HG03159 (cell line): ENCODE measurements around the gene TMEM247.

ENCODE experiments used
- ATAC-seq: cut with Tn5 transposase; IDR thresholded peaks from one replicate; pipeline ENCODE4 v1.9.1; 2021; ENCODE audit warnings: mild to moderate bottlenecking, moderate library complexity; ENCODE audit not compliant: unreplicated experiment

Gene TMEM247

DNA sequence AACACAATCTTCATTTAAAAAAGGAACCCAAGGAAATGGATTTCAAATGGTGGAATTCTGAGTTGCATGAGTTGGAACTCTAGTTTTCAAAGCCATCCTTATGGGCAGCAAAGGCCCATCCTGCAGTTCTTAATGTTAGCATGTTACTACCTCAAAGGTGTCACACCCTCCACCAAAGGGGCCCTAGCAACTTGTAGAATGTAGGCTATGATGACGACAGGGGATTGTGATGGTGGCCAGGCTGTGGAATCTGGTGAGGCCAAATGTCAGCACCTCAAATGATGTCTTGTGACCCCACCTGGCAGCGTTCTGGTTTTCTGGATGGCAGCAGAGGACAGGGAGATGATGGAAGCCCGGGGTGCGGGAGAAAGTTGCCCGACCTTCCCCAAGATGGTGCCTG is at the start of gene TMEM247:
TSS of gene TMEM247 (plus strand) at position 301 of the 400 bp plus-strand sequence.
- ATAC-seq, result no peak

DNA sequence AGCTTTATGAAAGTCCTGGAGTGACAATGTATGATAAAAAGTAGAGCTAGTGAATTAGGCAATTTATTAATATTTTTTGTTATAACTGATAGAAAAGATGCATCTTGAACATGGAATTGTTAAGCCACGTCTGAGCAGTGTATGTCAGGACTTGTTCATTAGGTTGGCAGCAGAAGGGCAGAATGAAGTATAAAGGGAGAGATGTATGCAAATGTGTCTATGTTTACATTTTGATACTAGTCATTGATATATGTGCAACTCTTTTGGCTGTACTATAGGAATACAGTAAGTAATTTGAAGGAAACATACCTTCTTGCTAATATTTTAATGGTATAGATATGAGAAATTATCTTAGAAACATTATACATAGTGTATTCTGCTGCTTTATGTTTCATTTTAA is 49.0 kb upstream of the TMEM247 start:
- no peak for ATAC-seq

DNA sequence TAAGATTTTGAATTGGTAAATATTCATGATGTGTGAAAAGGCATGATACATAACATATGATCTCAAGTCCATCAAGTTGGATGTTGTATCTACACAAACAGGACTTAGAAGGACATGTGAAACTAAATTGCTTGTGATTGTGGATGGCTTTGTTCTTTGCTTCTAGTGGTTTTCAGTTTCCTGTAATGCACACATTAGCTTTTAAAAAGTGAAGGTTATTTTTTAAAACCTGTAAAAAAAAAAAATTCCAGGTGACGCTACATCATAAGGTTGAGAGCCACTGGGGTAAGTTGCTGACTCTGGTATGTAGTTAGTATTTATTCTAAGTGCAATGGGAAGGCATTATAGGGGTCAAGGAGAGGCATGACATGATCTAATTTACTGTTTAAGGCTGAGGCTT is 48.4 kb upstream of the TMEM247 start:
- ATAC-seq, result no peak

DNA sequence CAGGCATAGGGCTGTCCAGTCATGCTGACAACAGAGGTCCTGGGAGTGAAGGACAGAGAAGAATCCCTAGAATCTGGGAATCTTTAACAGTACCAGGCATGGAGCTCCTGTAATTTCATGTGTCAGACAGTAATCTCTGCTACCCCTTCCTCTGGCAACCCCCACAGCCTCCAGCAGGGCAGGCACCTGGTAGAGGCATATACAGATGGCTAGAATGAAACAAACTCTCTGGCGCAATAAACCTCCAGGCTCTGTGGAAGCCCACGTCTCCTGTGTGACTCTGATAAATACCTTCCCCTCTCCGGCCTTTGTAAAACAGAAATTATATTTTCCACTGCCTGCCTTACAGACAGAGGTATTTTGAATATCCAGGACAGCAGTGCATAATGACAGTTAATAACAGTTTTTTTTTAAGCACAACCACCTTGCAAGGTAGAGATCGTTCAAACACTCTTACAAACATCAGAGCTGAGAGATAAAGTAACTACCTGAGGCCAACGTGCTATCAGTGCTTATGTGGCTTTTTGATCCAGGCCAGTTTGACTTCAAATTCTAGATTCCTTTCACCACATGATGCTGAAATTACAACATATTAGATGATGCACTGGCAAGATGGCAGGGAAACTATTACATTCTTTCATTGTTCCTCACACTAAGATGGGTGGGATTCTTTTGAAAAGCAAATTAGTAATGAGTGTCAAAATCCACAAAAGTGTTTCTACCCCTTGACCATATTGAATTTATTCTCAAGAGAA is 47.7 kb upstream of the TMEM247 start:
- ATAC-seq, result no peak

DNA sequence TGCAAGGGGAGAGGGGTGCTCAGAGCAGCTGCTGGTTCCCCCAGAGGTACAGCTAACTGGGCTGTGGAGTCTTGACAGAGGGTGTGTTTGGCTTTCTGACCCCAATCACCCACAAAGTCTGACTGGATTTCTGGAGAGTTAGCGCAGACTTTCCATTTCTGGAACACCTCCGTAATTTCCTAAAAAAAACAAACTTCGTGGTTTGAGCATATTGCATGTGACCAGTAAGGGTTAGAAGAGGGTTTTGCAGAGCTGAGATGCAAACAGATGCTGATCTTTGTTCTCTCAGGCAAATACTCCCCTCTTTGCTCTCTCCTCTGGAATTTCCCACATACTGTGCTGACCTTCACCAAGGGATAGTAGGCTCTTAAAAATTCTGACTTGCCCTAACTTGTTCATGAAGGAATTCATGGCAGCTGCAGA is 44.5 kb upstream of the TMEM247 start:
- no peak for ATAC-seq

DNA sequence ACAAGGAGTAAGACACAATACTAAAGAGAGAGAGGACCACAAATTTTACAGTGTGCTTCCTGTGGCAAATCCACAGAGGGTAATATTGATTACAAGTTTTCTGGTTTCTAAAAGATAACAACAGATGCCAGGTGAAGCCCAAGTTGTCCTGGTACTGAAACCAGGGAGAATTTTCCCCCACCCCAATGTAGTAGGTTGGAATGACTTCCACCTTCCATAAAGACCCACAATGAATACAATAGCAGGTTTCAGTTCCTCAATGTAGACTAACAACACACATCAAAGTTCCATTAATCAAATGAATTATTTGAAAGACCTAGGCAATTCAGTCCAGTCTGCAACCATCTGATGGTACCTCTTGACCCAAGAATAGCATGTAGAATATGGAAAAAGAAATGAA is 44.0 kb upstream of the TMEM247 start:
- ATAC-seq, result no peak

DNA sequence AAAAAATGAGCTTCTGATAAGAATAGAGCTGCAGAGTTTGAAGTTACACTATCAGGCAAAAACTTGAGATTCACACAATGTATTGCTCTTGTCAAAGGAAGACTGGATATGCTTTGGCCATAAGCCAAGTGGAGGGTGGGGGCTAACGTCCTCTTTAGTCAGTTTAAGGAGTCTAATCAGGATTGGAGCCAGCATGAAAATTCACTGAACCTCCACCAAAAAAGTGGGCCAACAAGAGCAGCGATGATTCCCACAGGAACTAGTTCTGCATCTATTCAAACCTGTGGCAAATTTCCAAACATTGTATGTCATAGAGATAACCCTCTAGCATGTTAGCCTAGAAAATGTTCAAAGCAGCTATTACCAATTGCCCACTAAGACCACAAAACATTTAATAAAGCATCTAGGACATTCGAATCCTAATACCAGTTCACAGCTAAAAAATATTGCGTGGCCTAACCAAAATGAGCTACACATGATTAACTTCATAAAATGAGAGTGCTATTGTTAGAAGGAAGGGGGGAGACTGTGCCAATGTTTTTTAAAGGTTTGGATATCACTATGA is 43.5 kb upstream of the TMEM247 start:
- ATAC-seq, result no peak

DNA sequence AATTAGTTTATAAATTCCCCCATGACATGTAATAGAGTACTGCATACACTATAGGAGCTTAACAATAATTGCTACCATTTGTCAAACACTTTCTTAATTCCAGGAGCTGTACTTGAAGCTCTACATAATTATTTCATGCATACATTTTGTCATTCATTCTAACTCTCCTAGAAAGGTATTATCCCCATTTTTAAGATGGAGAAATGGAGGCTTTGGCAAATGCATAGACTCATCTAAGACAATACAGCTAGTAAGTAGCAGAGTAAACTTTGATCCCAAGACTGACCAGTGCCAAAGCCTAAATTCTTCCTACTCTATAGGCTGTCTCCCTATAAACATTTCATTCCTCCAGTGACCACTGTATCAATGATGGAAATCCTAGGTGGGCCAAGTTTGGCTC is 42.6 kb upstream of the TMEM247 start:
- ATAC-seq, result no peak

DNA sequence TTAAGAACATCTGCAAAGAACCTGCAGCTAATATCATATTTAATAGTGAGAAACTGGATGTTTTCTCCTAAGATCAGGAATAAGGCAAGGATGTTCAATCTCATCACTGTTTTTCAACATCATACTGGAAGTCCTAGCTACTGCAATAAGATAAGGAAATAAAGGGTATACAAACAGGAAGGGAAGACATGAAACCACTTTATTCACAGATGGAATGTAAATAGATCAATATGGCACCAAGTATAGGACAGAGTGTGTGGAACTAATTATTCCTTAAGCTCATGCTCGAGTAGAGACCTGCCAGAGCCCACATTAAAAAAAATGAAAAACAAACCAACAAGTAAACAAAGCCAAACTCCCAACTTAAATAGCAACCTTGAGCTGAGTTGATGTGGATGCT is 41.3 kb upstream of the TMEM247 start:
- ATAC-seq, result no peak

DNA sequence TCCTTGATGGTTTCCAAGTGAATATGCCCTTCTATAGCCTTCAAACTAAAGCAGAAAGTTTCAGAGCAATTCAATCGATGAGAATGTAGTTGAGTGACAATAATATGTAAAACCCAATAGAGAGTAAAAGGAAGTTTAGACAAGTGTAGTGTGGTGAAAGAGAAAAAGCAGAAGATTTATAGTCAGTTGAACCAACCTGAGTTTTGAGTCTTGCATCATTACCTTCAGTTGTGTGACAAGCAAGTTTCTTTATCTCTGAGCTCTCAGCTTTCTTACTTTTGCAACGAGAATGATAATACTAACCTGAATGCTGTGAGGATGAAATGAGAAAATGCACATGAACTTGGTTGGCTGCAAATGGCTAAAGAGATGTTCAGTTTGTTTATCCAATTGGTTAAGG is 40.6 kb upstream of the TMEM247 start:
- ATAC-seq, result no peak

DNA sequence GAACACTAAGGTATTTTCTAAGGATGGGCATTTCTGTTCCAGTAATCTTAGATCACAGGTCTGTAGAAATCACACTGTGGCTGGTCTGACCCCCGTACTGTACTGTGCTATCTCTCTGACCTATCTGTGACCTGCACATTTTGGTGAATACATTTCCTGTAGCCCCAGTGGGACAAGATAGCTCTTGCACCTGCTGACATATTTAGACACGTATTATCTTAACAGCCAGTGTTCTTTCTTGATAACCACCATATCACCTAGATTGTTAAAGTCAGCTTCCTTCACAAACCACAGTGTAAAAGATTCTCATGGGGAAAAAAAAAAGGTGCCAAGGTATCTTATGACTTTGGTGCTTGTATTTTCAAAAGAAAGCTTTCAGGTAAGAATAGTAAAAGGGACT is 39.8 kb upstream of the TMEM247 start:
- no peak for ATAC-seq

DNA sequence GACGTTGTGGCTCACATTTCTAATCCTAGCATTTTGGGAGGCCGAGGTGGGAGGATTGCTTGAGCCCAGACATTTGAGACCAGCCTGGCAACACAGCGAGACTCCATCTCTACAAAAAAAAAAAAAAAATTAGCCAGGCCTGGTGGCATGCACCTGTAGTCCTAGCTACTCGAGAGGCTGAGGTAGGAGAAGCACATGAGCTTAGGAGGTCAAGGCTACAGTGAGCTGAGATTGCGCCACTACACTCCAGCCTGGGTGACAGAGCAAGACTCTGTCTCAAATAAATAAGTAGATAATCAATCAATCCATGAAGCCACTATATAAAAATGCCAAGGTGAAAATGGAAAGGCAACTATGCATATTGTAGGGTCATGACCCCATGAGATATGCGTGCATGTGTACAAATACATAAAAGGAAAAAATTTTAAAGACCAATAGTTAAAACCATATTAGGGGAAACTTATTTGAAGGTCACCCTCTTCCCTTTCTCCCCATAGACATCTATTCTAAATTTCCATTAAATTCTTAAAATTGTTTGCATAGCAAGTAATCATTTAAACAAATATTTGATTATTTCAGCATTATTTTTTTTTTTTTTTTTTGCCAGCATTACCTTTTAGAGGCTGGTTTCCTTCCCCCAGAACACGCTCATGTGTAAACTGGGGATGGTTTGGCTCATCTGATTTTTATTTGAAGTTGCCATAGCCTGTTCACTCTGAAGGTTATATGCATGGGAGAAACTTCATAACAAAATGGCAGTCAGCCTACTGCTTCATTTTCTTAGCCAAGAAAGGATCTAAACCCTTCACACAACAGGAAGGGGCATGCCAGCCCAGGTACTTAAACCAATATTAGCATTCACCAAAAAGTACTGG is 37.3 kb upstream of the TMEM247 start:
- ATAC-seq, result no peak

DNA sequence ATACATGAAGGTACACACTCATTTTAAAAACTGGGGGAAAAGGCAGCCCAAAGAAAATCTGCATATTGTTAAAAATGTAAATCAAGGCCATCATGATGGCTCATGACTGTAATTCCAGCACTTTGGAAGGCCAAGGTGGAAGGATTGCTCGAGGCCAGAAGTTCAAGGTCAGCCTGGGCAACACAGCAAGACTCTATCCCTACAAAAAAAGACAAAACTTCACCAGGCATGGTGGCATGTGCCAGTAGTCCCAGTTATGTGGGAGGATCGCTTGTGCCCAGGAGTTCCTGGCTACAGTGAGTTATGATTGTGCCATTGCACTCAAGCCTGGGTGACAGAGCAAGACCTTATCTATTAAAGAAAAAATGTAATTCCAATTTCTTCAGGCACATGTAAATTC is 34.6 kb upstream of the TMEM247 start:
- no peak for ATAC-seq

DNA sequence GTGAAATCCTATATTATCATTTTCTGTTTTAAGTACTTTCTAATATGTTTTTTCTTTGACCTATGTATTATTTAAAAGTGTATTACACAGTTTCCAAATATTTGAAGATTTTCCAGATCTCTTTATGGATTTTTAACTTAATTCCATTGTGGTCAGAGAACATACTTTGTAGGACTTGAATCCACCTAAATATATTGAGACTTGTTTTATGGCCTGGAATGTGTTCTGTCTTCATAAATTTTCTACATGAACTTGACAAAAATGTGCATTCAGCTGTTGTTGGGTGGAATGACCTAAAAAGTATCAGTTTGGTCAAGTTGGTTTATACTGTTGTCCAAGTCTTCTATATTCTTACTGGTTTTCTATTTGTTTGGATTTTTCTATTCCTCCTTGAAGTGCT is 33.8 kb upstream of the TMEM247 start:
- no peak for ATAC-seq

DNA sequence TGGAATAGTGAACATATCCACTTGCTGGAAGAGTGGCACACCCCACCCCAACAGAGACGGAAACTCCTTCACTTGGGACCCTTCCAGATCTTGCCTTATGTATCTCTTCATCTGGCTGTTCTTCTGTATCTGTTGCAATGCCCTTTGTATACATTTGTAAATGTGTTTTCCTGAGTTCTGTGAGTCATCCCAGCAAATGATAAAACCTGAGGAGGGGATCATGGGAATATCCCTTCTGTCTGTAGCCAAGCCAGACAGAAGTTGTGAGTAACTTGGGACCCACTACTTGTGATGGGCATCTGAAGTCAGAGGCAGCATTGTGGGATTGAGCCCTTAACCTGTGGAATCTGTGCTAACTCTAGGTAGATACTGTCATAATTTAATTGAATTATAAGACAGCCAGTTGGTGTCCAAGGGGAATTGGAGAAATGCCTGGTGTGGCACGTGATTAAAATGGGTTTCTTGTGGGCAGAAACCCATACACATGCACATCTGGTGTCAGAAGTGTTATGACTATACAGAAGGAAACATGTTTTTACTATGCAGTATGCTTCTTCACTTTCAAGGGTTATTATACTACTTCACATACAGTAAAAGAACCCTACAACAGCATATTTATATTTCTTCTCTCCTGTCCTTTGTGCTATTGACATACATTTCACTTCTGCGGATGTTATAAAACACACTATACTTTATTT is 32.3 kb upstream of the TMEM247 start:
- no peak for ATAC-seq

DNA sequence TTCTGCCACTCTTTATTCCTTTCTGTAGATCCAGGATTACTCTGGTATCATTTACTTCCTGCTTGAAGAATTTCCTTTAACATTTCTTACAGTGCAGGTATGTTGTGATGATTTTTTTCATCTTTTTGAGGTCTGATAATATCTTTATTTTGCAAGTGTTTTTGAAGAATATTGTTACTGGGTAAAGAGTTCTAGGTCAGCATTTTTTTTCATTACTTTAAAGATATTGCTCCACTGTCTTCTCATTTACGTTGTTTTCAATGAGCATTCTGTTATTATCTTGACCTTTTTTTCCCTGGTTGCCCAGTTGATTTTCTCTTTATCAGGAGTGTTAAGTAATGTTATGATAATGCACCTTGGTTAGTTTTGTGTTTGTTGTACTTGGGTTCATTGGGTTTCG is 31.7 kb upstream of the TMEM247 start:
- no peak for ATAC-seq

DNA sequence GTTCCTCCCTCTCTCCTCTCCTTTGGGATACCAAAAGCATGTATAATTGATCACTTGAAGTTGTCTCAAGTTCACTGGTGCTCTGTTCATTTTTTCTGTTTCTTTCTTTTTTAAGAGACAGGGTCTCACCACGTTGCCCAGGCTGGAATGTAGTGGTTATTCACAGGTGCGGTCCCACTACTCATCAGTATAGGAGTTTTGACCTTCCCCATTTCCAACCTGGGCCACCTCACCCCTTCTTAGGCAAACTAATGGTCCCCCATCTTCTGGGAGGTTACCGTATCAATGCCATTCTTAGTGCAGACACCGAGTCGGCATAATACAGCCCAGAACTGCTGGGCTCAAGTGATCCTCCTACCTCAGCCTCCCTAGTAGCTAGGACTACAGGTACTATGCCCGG is 31.3 kb upstream of the TMEM247 start:
- no peak for ATAC-seq

DNA sequence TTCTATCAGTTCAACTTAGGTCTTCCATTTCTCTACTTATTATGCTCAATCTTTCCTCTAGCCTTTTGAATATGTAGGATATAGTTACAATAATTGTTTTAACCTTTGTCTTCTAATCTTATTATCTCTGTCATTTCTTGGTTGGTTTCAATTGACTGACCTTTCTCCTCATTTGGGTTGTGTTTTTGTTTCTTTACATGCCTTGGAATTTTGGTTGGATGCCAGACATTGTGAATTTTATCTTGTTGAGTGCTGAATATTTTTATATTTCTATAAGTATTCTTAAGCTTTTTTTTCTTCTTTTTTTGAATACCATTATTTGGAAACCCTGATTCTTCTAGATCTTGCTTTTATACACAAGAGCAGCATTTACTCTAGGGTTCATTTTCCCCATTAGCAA is 30.7 kb upstream of the TMEM247 start:
- no peak for ATAC-seq

DNA sequence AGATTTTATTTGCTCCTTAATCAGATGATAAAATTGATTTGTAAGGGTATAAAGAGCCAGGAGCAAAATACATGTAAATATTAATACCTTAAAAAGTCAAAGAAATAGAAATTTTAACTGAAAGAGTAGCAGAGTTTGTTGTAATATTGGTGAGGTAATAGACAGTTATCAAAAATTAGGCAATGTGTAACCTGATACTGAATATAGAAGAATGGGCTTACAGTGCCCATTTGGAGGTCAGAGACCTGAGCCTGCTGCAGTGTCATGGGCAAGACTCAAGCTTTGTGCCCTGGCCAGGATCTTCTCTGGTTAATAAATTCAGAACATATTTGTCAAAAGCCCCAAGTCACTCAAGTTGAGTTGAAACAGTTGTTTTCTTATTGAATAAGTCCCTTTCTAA is 29.7 kb upstream of the TMEM247 start:
- ATAC-seq, result no peak

DNA sequence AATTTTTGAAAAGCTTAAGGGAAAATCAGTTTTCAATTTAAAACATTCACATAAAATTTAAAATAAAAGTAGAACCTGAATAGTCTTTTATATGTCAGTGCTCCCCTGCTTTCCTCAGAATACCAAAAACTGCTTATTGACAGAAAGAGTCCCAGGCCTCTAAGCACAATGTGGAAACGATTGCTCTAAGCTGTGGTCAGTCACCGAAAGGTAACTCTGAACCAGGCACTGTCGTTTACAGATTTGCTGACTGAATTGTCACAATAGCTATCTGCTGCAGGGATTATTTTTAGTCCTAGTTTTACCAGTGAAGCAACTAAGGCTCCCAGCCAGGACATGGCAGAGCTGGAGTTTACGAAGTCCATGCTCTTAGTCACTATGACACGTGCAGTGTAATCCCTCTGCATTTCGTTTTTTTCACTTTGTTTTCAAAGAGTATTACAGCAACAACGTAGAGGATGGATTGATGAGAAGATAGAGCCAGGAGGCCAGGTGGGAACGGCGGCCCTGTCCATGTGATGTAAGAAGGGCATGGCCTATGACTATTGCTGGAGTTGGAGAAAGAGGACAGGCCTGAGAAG is 28.1 kb upstream of the TMEM247 start:
- no peak for ATAC-seq

DNA sequence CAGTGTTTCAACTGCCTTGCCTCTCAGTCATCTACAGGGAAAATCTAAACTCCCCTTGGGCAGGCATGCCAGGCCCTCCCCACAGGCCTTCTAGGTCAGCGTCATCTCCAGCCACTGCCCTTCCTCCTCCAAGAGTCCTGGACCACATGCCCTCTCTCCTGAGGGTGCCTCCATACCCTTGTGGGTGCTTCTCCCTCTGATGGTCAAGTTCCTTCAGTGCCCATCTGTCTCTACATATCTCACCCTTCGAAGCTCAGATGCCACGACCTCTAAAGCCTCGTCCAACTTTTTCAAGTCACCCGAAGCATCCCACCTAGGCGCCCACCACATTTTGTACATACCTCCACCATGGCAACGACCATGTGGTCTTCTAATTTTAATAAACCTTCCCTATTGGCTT is 22.6 kb upstream of the TMEM247 start:
- ATAC-seq, result no peak
